ENCODE results near the gene CABP2.

CABP2 gene

GRCh38 chr11:67504950-67505581, 18.2 kb downstream of the CABP2 start, which contains the start of gene PITPNM1:
TSS of gene PITPNM1 (minus strand) at chr11:67505363. CDS start at chr11:67504180, 1,183 bp downstream.
- Histone ChIP-seq H3K79me2 (ENCODE audit: insufficient read depth, low read length) (peaks cover 51% of the 10 kb centered on the region), H3K9me3 (ENCODE audit: insufficient read depth, low read length, severe bottlenecking) (no peaks in the 10 kb centered on the region), H3K27ac (ENCODE audit: low read length) (peak within 1 kb of the TSS; percentile 69), H3K9ac (ENCODE audit: low read depth, low read length) (peak within 1 kb of the TSS; percentile 79), H3K27me3 (ENCODE audit: insufficient read depth, low read length, poor library complexity) (no peaks in the 10 kb centered on the region), H3K4me1 (ENCODE audit: insufficient read depth, low read length) (peaks cover 47% of the 10 kb centered on the region), H2AFZ (ENCODE audit: low read depth, low read length) (peak within 1 kb of the TSS; percentile 61; the same call in 1 of the 2 replicates), H4K20me1 (ENCODE audit: insufficient read depth, low read length) (peaks cover 40% of the 10 kb centered on the region), H3K4me3 (ENCODE audit: low read depth in 1 of 2, low read length in 2 of 2) (peak within 1 kb of the TSS; percentile 42 to 85), H3K36me3 (ENCODE audit: insufficient read depth, low read length) (peaks cover 44% of the 10 kb centered on the region), H3K4me2 (ENCODE audit: insufficient read depth, low read length) (peak within 1 kb of the TSS; percentile 95)
- DNase-seq (peak; percentile 77), ATAC-seq (ENCODE audit: insufficient read depth, low read depth) (peak; percentile 21)
- TF ChIP-seq EZH2 (IDR thresholded peaks at IDR 0.05; ENCODE audit: borderline replicate concordance, low read depth, low read length, severe bottlenecking) (no peak), CTCF (IDR thresholded peaks at IDR 0.05; ENCODE audit: borderline replicate concordance, extremely low read depth, low read length, poor library complexity, severe bottlenecking) (no peak)

GRCh38 chr11:67504005-67504949, 19.0 kb downstream of the CABP2 start:
- Histone ChIP-seq H3K27me3 (ENCODE audit: insufficient read depth, low read length, poor library complexity) (no peaks in the 10 kb centered on the region), H4K20me1 (ENCODE audit: insufficient read depth, low read length) (peaks cover 40% of the 10 kb centered on the region), H3K9ac (ENCODE audit: low read depth, low read length) (peak overlapping the region; percentile 79), H3K9me3 (ENCODE audit: insufficient read depth, low read length, severe bottlenecking) (no peaks in the 10 kb centered on the region), H3K36me3 (ENCODE audit: insufficient read depth, low read length) (peaks cover 51% of the 10 kb centered on the region), H3K4me1 (ENCODE audit: insufficient read depth, low read length) (peaks cover 47% of the 10 kb centered on the region), H3K4me2 (ENCODE audit: insufficient read depth, low read length) (peak overlapping the region; percentile 95), H2AFZ (ENCODE audit: low read depth, low read length) (peak overlapping the region; percentile 61; the same call in 1 of the 2 replicates), H3K27ac (ENCODE audit: low read length) (peak overlapping the region; percentile 69), H3K79me2 (ENCODE audit: insufficient read depth, low read length) (peaks cover 51% of the 10 kb centered on the region), H3K4me3 (ENCODE audit: low read depth in 1 of 2, low read length in 2 of 2) (peak overlapping the region; percentile 42 to 85)
- TF ChIP-seq EZH2 (IDR thresholded peaks at IDR 0.05; ENCODE audit: borderline replicate concordance, low read depth, low read length, severe bottlenecking): no peak
- no peak for TF ChIP-seq CTCF (IDR thresholded peaks at IDR 0.05; ENCODE audit: borderline replicate concordance, extremely low read depth, low read length, poor library complexity, severe bottlenecking)
- peak; percentile 40 for DNase-seq
- ATAC-seq (ENCODE audit: insufficient read depth, low read depth): no peak

GRCh38 chr11:67503119-67504004, 19.9 kb downstream of the CABP2 start:
- peak overlapping the region; percentile 79 for H3K9ac ChIP-seq (ENCODE audit: low read depth, low read length)
- peak overlapping the region; percentile 95 for H3K4me2 ChIP-seq (ENCODE audit: insufficient read depth, low read length)
- peaks cover 61% of the 10 kb centered on the region for H3K36me3 ChIP-seq (ENCODE audit: insufficient read depth, low read length)
- peaks cover 39% of the 10 kb centered on the region for H3K4me1 ChIP-seq (ENCODE audit: insufficient read depth, low read length)
- ATAC-seq (ENCODE audit: insufficient read depth, low read depth) (no peak), DNase-seq (no peak)
- peaks cover 51% of the 10 kb centered on the region for H3K79me2 ChIP-seq (ENCODE audit: insufficient read depth, low read length)
- no peaks in the 10 kb centered on the region for H3K9me3 ChIP-seq (ENCODE audit: insufficient read depth, low read length, severe bottlenecking)
- no peak overlapping the region for H3K27ac ChIP-seq (ENCODE audit: low read length)
- peak overlapping the region in 1 of 2 experiments; percentile 85; a peak in 3 of 4 replicates for H3K4me3 ChIP-seq (ENCODE audit: low read depth in 1 of 2, low read length in 2 of 2)
- no peaks in the 10 kb centered on the region for H3K27me3 ChIP-seq (ENCODE audit: insufficient read depth, low read length, poor library complexity)
- TF ChIP-seq EZH2 (IDR thresholded peaks at IDR 0.05; ENCODE audit: borderline replicate concordance, low read depth, low read length, severe bottlenecking) (no peak), CTCF (IDR thresholded peaks at IDR 0.05; ENCODE audit: borderline replicate concordance, extremely low read depth, low read length, poor library complexity, severe bottlenecking) (no peak)
- H2AFZ ChIP-seq (ENCODE audit: low read depth, low read length): no peak overlapping the region
- H4K20me1 ChIP-seq (ENCODE audit: insufficient read depth, low read length): peaks cover 40% of the 10 kb centered on the region

All from DND-41 (cell line).